ENCODE results near the gene HDHD5. TPM values are rescaled to one million over a fixed set of nuclear protein-coding genes. Genes with fewer than 3 reads are reported as not detected.

Gene HDHD5
- polyA plus RNA-seq, 1 experiment: 35.3 TPM

DNA sequence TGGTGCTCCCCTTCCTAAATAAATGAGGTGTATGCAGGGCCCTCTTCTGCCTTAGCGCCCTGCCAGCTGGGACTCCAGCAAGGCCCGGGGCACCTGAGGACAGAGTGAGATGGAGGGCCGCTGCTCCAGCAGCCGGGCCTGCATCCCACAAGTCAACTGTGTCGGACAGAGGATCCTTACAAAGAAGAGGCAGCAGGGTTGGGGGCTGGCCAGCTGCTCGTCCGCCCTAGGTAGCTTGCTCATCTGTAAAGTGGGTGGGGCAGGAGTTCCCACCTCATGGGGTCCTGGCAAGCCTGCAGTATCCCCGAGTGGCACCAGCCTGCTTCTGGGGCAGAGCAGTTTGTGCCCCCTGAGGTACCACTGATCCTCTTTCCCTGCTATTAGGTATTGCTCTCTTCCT is 45.5 kb downstream of the HDHD5 start:
- TF ChIP-seq, protein P1, sequence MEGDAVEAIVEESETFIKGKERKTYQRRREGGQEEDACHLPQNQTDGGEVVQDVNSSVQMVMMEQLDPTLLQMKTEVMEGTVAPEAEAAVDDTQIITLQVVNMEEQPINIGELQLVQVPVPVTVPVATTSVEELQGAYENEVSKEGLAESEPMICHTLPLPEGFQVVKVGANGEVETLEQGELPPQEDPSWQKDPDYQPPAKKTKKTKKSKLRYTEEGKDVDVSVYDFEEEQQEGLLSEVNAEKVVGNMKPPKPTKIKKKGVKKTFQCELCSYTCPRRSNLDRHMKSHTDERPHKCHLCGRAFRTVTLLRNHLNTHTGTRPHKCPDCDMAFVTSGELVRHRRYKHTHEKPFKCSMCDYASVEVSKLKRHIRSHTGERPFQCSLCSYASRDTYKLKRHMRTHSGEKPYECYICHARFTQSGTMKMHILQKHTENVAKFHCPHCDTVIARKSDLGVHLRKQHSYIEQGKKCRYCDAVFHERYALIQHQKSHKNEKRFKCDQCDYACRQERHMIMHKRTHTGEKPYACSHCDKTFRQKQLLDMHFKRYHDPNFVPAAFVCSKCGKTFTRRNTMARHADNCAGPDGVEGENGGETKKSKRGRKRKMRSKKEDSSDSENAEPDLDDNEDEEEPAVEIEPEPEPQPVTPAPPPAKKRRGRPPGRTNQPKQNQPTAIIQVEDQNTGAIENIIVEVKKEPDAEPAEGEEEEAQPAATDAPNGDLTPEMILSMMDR (IDR thresholded peaks at IDR 0.05; ENCODE audit: insufficient read depth, low read depth, low read length): no peak
- CTCF ChIA-PET: interaction anchor here (1.3 to 1.4 kb wide), 2 partner anchors 19 to 58 kb away, joined by 3 read pairs; no protein-coding TSS in a partner anchor
- DNase-seq (ENCODE audit: low read depth): no peak

DNA sequence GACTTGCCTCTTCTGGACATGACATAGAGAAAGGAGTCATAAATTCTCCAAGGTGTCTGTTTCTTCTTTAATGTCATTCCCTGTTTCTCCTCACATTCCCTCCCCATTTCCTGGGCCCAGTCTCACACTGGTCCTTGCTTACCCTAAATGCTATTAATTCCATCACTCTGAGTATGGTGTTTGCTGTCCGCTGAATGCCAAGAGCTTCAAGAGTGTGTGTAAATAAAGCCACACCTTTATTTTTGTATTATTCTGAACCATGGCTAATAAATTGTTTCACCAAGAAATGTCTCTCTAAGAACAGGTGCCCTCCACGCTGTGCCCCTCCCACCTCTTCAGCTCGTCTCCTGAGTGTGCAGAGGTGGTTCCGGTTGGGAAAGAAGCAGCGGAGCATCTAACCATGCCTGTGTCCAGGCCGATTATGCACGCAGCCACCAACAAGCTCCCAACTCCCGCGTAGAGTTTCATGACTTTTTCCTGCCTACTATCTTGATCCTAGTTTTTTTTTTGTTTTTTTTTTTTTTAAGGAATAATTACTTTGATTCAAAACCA is 46.5 kb downstream of the HDHD5 start:
- Histone ChIP-seq H3K4me3 (ENCODE audit: low read depth, low read length) (no peak overlapping the region), H3K27me3 (ENCODE audit: control insufficient read depth, insufficient read depth, low read length) (peaks cover 1% of the 10 kb centered on the region; the same call in 1 of the 2 replicates), H3K36me3 (ENCODE audit: control insufficient read depth, insufficient read depth, low read length) (peaks cover 6% of the 10 kb centered on the region; the same call in 1 of the 2 replicates)
- ChIA-PET POLR2A (no interaction called here), CTCF (interaction anchor here (1.4 kb wide), 1 partner anchor 59 kb away, joined by 3 read pairs; no protein-coding TSS in a partner anchor)
- TF ChIP-seq, protein P1 (IDR thresholded peaks at IDR 0.05; ENCODE audit: insufficient read depth, low read depth, low read length): no peak
- no peak for DNase-seq (ENCODE audit: low read depth)

More for the DNA sequence above, 45.5 kb downstream of the HDHD5 start:
- POLR2A ChIA-PET: no interaction called here
- H3K27me3 ChIP-seq (ENCODE audit: control insufficient read depth, insufficient read depth, low read length): peaks cover 1% of the 10 kb centered on the region; the same call in 1 of the 2 replicates
- peaks cover 4% of the 10 kb centered on the region; the same call in 1 of the 2 replicates for H3K36me3 ChIP-seq (ENCODE audit: control insufficient read depth, insufficient read depth, low read length)
- H3K4me3 ChIP-seq (ENCODE audit: low read depth, low read length): no peak overlapping the region

DNA sequence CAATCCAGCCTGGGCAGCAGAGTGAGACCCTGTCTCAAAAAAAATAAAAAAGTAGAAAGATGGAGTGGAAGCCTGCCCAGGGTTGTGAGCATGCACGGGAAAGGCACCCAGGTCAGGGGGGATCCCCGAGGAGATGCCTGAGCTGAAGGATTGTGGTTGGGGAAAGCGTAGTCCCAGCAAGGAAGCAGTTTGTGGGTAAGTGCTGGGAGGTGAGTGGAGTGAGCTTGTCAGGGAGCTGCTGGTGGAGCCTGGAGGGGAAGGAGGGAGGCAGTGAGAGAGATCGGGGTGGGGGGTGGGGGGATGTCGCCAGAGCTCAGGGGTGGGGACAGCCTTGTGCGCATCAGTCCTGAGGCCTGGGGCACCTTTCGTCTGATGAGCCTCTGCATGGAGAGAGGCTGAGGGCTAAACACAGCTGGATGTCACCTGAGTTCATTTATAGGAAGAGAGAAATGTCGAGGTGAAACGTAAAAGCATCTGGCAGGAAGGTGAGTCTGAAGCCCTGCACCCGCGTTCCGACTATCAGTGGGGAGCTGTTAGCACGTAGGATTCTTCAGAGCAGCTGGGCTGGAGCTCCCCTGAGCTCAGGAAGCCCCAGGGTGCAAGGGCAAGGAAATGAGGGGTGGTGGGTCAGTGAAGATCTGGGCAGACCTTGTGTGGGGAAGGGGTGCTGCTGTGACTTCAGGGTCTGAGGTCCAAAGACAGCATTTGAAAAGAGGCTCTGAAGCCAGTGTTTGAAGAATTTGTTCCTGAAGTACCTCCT is 48.1 kb downstream of the HDHD5 start:
- ChIA-PET CTCF (interaction anchor here (2.1 kb wide), 1 partner anchor 61 kb away, joined by 10 read pairs; no protein-coding TSS in a partner anchor), POLR2A (no interaction called here)
- peaks cover 1% of the 10 kb centered on the region; the same call in 1 of the 2 replicates for H3K27me3 ChIP-seq (ENCODE audit: control insufficient read depth, insufficient read depth, low read length)
- H3K36me3 ChIP-seq (ENCODE audit: control insufficient read depth, insufficient read depth, low read length): peaks cover 8% of the 10 kb centered on the region
- H3K4me3 ChIP-seq (ENCODE audit: low read depth, low read length): no peak overlapping the region
- no peak for DNase-seq (ENCODE audit: low read depth)
- TF ChIP-seq, protein P1 (IDR thresholded peaks at IDR 0.05; ENCODE audit: insufficient read depth, low read depth, low read length): no peak

DNA sequence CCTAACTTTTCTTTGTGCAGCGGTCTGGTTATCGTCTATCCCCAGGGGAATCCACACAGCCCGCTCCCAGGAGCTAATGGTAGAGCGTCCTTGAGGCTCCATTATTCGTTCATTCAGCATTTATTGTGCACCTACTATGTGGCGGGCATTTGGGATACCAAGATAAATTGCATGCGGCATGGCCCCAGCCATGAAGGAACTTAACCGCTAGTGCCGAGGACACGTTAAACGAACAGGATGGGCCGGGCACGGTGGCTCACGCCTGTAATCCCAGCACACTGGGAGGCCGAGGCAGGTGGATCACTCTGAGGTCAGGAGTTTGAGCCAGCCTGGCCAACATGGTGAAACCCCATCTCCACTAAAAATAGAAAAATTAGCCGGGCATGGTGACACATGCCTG is 49.1 kb downstream of the HDHD5 start:
- no peaks in the 10 kb centered on the region for H3K27me3 ChIP-seq (ENCODE audit: control insufficient read depth, insufficient read depth, low read length)
- CTCF ChIA-PET: interaction anchor here (0.6 to 2.1 kb wide), 3 partner anchors 14 to 62 kb away, joined by 3 to 10 read pairs (median 3); no protein-coding TSS in a partner anchor
- DNase-seq (ENCODE audit: low read depth): no peak
- peaks cover 16% of the 10 kb centered on the region for H3K36me3 ChIP-seq (ENCODE audit: control insufficient read depth, insufficient read depth, low read length)
- H3K4me3 ChIP-seq (ENCODE audit: low read depth, low read length): no peak overlapping the region
- TF ChIP-seq, protein P1 (IDR thresholded peaks at IDR 0.05; ENCODE audit: insufficient read depth, low read depth, low read length): no peak
- POLR2A ChIA-PET: no interaction called here

All from BJ (cell line).